Measurements from ENCODE around the gene CMTR1. TPM values are rescaled to one million over a fixed set of nuclear protein-coding genes. Genes with fewer than 3 reads are reported as not detected.

Gene CMTR1
- polyA plus RNA-seq, 1 experiment = 25.1 TPM

DNA sequence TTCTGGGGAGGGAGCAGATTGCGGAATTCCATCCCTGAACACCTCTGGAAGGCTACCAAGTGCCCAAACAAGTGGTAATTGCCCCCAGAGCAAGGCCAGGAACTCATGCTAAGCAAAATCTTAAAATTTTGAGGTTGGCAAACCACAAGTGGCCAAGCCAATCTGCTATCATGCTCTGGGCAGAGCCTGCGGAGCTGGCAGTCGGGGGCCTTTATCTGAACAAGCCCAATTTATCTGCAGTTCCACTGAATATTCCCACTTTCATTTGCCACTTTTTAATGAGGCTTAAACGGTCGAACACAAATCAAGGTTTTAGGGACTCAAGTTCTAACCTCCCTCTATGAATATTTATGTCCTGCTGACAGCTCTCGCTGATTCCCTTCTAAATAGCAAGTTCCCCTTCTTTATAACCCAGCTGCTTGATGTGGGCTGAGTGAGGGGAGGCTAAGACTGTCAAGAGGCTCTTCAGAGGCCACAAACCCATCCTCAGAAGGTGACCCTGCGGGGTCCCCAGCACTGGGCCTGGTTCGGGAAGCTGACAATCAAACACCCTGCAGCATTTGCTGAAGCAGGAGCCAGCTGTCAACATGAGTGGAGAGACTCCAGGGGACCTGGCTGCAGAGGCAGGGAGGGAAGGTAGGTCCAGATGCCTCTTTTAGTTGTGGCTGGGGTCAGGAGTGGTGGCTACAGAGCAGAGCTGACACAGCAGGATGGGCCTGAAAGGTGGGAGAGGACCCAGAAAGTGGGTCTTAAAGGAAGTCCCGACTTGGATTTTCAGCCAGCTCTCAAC is 54.8 kb downstream of the CMTR1 start:
- Histone ChIP-seq H3K27ac (ENCODE audit: low read depth, low read length) (no peak overlapping the region), H3K27me3 (ENCODE audit: control insufficient read depth, insufficient read depth, low read length) (no peaks in the 10 kb centered on the region), H3K9me3 (ENCODE audit: control insufficient read depth, insufficient read depth, low read length) (no peaks in the 10 kb centered on the region), H3K4me3 (ENCODE audit: low read depth, low read length) (no peak overlapping the region)
- POLR2A ChIA-PET = no interaction called here
- DNase-seq (ENCODE audit: low read depth, low spot score) = no peak
- no peak for TF ChIP-seq CTCF (IDR thresholded peaks at IDR 0.05; ENCODE audit: low read depth, low read length)
- CTCF ChIA-PET = interaction anchor here (0.7 to 1.2 kb wide), 2 partner anchors 163 to 204 kb away, joined by 3 read pairs; no protein-coding TSS in a partner anchor

DNA sequence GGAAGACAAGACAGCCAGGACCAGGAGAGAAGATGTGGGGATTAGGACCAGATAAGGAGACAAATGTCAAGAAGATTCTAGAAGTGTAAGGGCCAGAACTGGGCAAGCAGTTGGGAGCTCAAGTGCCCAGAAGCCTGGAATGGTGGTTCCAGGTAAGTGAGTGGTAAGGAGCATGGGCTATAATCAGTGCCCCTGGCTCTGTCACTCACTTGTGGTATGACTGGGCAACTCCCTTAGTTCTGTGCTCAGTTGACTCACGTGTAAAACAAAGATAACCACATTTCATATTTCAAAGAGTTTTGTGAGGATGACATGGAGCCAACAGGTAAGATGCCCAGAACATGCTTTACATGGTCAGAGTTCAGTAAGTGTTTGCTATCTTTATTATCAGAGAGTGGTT is 55.5 kb downstream of the CMTR1 start:
- Histone ChIP-seq H3K4me3 (ENCODE audit: low read depth, low read length) (no peak overlapping the region), H3K9me3 (ENCODE audit: control insufficient read depth, insufficient read depth, low read length) (no peaks in the 10 kb centered on the region), H3K27me3 (ENCODE audit: control insufficient read depth, insufficient read depth, low read length) (no peaks in the 10 kb centered on the region), H3K27ac (ENCODE audit: low read depth, low read length) (no peak overlapping the region)
- ChIA-PET CTCF (interaction anchor here (0.7 to 1.2 kb wide), 2 partner anchors 163 to 203 kb away, joined by 3 read pairs; no protein-coding TSS in a partner anchor), POLR2A (no interaction called here)
- DNase-seq (ENCODE audit: low read depth, low spot score) = no peak
- TF ChIP-seq CTCF (IDR thresholded peaks at IDR 0.05; ENCODE audit: low read depth, low read length) = no peak

GRCh38 chr6:37489697-37490336 is 56.8 kb downstream of the CMTR1 start:
- TF ChIP-seq CTCF (IDR thresholded peaks at IDR 0.05; ENCODE audit: low read depth, low read length) = peak; percentile 26
- no peaks in the 10 kb centered on the region for H3K9me3 ChIP-seq (ENCODE audit: control insufficient read depth, insufficient read depth, low read length)
- POLR2A ChIA-PET = interaction anchor here (0.6 kb wide), 1 partner anchor 298 kb away, joined by 5 read pairs; no protein-coding TSS in a partner anchor
- no peak for DNase-seq (ENCODE audit: low read depth, low spot score)
- H3K27me3 ChIP-seq (ENCODE audit: control insufficient read depth, insufficient read depth, low read length) = no peaks in the 10 kb centered on the region
- CTCF ChIA-PET = no interaction called here
- no peak overlapping the region for H3K4me3 ChIP-seq (ENCODE audit: low read depth, low read length)
- no peak overlapping the region for H3K27ac ChIP-seq (ENCODE audit: low read depth, low read length)

- POLR2A ChIA-PET = interaction anchor here (0.6 kb wide), 1 partner anchor 299 kb away, joined by 5 read pairs; no protein-coding TSS in a partner anchor
- Histone ChIP-seq H3K27me3 (ENCODE audit: control insufficient read depth, insufficient read depth, low read length) (no peaks in the 10 kb centered on the region), H3K27ac (ENCODE audit: low read depth, low read length) (no peak overlapping the region), H3K4me3 (ENCODE audit: low read depth, low read length) (no peak overlapping the region), H3K9me3 (ENCODE audit: control insufficient read depth, insufficient read depth, low read length) (no peaks in the 10 kb centered on the region)
- DNase-seq (ENCODE audit: low read depth, low spot score) = no peak
- CTCF ChIA-PET = no interaction called here
- TF ChIP-seq CTCF (IDR thresholded peaks at IDR 0.05; ENCODE audit: low read depth, low read length) = no peak
These were observed 57.6 kb downstream of the CMTR1 start for GRCh38 chr6:37490536-37491170.

Measured in AG04450 (cell line).